ENCODE data around the gene SEMA6B.

Gene SEMA6B

DNA sequence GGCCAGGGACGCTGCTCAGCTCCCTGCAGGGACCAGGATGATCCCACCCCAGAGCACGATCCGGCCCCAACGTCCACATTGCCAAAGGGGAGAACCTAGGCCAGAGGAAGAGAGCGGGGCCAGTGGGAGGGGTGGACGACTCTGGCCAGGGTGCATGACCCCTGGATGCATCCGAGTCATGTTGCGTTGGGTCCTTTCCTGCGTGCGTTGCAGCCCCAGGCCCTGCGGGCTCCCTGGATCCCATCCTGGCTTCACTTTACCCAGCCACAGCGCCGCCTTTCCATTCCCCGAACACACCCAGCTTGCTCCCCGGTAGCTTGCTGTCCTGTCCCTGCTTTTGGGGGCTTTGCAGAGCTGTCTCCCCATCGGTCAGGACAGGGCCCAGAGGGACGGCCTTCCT, 51.7 kb downstream of the SEMA6B start:
- DNase-seq (ENCODE audit: low spot score), result no peak

DNA sequence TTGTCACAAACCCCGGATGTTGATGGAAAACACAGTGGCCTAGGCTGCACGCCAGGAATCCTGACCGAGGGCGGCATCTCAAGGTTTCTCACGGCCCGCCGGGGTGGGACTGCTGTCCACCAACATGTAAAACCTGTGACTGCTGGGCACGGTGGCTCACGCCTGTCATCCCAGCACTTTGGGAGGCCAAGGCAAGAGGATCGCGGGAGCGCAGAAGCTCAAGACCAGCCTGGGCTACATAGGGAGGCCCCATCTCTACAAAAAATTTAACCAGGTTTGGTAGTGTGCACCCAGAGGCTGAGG, 52.4 kb downstream of the SEMA6B start:
- DNase-seq (ENCODE audit: low spot score), result no peak

DNA sequence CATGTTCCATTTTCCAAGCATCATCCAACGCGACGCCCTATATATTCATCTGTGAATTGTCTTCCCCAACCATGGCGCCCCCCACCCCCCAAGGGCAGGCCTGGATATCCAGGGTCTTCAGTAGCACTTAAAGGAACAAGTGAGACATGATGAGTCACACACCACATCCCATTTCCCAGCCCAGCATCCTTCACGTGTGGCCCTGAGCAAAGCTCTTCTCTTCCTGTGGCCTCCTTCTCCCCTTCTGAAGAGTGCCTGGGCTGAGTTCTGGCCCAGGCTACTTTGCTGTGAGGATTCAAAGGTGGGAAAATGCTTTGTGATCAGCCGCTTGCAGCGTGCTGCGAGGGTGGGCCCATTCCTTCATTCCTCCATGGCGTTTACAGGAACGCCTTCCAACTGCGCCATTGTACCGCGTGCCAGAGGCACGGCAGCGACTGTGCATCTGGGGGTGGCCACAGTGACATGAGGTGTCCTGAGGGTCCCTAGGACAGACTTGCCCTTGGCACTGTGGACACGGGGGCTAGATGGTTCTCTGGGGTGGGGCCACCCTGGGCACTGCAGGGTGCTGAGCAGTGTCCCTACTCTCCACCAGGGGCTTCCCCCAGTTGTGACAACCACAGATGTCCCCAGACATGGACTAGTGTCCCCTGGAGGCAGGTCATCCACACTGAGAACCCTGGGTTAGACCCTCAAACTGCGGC, 52.9 kb downstream of the SEMA6B start:
- peak; percentile 76 for DNase-seq (ENCODE audit: low spot score)

DNA sequence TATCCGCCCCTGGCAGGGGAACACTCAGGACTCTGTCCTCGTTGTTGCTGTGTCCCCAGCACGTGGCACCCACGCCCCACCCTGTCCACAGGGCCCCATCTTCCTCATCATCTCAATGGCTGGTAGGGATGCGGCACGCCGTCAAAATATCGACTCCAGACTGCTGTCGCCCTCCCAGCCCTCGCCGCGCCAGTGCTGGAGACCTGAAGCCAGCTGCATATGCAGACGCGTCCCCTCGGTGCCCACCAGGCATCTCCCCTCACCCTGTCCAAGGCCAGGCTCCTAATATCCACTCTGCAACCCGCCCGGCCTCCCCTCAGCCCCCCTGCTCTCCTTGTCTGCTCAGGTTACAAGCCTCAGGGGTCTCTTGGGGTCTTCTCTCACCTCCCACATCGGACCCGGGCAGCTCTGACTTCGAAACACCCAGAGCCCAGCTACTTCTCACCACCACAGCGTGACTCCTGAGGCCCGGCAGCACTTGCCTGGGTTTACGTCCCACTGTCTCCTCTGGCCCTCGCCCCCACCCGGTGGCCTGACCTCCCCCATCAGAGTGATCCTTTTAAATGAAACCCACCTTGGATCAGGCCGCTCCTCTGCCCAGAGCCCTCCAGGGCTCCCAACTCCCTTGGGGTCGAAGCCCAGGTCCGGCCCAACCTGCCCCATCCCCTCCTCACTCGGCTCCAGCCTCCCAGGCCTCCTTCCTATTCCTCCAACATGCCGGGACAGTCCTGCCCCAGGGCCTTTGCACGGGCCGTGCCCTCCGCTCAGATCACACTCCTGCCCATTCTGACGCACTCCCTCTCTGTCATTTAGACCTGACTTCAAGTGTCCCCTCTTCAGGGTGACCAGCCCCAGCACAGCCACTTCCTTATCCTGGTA, 53.7 kb downstream of the SEMA6B start:
- DNase-seq (ENCODE audit: low spot score), result no peak

DNA sequence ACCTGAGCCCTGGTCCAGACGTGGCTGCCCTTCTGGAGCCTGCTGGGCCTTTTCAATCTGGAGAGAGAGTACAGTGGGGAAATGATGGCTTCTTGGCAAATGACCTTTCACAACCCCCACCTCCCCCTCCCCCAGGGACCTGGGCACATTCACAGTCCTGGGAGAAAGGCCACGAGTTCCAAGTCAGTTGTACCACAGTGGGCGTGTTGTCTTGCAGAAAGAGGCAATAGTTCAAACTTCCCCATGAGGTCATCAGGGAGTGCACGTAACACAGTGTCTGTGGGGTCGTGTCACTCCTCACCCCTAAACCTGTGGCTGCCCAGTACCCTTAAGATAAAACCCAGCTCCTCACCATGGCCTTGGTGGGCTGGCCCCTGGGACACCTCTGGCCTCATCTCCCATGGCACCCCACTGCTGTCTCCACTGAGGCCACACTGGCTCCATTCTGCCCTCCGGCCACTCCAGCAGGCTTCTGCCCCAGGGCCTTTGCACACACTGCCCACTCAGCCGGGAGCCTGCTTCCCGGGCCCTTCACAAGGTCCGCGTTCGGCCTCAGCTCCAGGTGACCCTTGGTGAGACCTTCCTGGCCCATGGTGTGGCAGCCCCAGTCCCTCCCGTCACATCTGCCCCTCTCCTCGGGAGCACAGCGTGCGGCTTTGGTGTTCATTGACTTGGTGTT, 54.5 kb downstream of the SEMA6B start:
- no peak for DNase-seq (ENCODE audit: low spot score)

DNA sequence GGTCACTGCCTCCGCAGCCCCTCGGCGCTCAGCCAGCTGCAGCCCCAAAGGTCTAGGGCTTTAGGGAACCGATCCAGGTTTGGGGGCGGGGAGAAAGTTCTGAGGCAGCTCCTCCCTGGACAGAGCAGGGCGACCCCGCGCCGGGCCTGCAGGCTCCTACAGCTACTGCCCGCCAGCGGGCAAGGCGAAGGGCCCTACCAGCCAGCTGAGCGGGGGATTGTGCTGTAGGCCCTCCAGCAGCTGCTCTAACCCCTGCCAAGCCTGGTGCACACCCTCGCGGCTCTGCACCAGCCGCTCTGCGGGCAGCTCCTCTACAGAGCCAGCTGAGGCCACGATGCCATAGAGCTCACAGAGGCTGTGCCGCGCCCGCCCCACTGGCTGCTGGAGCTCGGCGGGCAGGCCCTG, 55.2 kb downstream of the SEMA6B start:
- no peak for DNase-seq (ENCODE audit: low spot score)

DNA sequence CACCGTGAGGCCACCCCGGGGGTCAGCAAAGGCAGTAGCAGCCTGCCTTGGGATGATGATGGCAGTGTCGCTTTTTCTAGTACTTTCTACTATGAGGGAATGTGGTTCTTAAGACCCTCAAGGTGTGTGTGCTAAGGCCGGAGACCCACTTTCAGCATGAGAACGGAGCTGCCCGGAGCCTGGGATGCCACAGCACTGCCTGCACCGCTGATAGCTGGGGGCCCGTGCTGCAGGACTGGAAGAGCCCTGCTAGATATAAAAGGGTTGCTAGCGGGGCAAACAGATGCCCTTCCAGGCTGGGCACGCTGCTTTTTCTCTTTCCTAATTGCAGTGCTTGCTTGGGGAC, 55.7 kb downstream of the SEMA6B start:
- no peak for DNase-seq (ENCODE audit: low spot score)

DNA sequence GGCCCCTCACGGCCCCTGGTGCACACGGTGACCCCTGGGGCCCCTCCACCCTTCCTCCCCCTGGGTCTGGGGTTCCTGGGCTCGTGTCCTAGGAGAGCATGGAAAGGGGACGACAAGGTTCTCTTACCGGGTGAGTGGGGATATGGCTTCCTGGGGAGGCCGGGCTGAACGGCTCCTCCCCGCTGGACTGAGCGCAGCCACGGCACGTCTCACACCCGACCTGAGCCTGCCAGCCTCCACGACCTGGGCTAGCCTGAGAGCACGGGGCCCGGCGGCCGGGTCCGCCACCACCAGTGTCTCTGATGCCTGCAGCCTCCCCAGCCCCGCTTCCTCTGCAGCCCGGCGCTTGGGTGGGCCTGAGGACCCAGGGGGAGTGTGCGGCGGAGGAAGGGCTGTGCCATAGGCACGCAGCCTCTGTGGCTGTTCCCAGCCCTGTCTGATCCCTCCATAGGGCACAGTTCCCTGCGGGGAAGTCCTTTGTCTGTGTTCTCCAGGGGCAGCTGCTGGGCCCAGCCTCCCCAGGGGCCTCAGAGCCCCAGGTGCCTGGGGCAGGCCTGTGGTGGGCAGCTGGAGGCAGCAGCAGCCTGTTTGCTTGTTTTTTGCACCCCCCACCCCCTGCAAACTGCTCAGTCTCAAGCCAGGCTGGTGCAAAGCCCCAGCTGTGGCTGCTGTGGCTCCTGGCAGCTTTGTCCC, 56.2 kb downstream of the SEMA6B start:
- DNase-seq (ENCODE audit: low spot score), result no peak

DNA sequence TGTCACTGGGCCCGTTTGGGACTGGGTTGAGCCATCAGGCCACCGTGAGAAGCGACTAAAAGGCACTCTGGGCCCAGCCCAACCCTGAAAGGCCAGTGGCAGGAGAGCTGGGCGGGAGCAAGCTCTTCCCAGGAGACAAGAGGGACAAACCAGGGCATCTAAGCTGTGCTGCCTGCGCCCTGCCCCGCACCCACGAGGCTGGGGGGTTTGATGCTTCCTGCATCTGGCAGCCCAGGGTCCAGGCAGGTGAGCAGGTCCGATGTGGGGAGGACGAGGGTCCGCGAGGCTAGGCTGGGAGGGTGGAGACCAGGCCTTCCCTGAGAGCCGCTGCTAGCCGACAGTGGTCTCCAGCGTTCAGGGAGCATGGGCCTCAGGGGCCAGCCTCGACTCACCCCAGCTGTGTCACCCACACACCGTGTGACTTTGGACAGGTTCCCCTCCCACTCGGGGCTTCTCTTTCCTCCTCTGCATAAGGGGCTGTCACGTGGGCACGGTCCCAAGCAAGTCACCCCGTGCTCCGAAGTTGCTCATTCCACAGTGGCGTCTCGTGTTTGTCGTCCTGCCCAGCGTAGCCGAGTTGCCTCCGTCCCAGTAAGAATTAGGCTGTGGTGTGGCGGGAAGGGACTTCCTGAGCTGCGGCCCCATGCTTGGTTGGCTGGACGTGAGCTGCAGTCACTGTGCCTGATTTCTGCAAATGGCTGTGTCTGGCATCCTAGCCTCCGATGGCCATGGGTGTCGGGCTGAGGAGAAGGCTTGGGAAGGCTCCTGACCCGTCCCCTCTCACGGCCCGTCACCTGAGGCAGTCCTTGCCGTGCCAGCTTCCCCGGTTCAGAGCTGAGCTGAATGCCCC, 57.0 kb downstream of the SEMA6B start:
- DNase-seq (ENCODE audit: low spot score), result no peak

DNA sequence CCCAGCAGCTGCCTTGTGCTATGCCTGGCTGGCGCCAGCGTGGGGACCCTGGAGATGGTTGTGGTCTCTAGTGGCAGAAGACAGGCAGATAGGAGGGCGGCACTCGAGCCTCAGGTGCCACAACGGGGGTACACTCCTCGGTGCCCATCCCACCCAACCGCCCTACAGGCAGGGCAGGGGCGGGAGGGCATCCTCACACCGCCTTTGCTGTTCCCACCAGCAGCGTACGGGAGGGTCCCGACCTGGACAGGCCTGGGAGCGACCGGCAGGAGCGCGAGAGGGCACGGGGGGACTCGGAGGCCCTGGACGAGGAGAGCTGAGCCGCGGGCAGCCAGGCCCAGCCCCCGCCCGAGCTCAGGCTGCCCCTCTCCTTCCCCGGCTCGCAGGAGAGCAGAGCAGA, 57.8 kb downstream of the SEMA6B start:
- no peak for DNase-seq (ENCODE audit: low spot score)

DNA sequence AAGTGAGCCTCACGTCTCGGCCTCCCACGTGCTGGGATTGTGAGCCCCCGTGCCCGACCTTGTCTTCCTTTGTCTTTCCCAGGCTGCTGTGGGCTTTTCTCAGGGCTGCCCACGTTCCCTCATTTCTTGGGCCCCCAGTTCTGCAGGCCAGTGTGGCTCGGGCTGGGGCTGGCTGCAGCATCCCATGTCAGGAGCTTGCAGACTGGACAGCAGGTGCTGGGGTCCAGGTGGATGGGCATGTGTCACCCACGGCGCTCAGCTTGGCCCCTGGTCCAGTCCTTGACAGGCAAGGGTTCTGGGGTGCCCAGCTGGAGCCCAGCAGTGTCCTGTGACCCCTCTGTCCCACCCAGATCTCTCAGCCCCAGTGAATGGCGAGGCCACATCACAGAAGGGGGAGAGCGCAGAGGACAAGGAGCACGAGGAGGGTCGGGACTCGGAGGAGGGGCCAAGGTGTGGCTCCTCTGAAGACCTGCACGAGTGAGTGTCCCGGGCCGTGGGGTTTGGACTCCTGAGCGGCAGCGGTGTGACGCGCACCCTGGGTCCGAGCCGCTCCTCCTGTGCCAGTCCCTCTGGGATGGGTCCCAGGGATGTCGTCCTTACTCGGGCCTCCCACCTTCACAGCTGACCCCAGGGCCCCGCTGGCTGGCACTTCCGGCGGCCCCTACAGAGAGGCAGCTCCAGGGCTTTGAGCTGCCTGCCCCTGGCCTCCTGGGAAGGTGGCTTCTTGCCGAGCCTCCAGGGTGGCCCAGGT, 58.5 kb downstream of the SEMA6B start:
- no peak for DNase-seq (ENCODE audit: low spot score)

DNA sequence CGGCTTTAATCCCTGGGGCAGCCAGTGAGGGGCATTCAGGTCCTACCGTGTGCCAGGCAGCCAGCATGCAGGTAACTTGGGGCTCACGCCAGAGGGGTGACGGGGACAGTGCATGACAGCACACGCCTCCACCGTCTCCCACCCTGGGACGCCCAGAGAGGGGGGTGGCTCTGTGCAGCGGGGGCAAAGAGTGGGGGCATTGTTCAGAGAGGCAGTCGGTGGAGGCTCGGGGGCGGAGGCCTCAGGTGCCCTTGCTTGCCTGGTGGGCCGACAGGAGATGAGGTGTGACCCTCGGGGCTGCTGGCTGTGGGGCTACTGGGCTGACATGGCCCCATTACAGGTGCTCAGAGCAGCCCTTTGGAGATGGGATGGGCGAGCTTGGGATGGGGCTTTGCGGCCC, 59.6 kb downstream of the SEMA6B start:
- DNase-seq (ENCODE audit: low spot score), result no peak

DNA sequence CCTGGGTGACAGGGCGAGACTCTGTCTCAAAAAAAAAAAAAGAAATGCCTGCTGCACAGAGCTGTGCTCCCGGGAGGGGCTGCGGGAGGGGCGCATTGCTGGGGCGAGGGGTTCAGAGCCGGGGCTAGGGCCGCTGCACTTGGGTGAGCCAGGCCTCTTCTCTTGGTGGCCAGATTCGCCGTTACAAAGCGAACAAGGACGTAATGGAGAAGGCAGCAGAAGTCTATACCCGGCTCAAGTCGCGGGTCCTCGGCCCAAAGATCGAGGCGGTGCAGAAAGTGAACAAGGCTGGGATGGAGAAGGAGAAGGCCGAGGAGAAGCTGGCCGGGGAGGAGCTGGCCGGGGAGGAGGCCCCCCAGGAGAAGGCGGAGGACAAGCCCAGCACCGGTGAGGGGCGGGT, 60.2 kb downstream of the SEMA6B start:
- DNase-seq (ENCODE audit: low spot score), result no peak

DNA sequence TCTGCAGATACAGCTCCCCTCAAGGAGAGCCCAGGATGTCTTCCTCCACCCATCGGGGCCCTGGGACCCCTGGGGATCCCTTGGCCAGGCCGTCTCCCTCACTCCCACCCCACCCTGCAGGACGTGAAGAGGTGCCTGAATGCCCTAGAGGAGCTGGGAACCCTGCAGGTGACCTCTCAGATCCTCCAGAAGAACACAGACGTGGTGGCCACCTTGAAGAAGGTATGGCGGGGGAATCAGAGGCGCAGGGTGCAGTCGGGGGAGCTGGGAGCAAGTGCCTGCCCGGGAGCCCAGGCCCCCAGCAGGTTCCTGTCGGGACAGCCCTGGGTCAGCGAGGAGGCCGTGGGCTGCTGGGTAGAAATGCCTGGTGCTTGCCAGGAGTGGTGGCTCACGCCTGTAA, 60.8 kb downstream of the SEMA6B start:
- no peak for DNase-seq (ENCODE audit: low spot score)

DNA sequence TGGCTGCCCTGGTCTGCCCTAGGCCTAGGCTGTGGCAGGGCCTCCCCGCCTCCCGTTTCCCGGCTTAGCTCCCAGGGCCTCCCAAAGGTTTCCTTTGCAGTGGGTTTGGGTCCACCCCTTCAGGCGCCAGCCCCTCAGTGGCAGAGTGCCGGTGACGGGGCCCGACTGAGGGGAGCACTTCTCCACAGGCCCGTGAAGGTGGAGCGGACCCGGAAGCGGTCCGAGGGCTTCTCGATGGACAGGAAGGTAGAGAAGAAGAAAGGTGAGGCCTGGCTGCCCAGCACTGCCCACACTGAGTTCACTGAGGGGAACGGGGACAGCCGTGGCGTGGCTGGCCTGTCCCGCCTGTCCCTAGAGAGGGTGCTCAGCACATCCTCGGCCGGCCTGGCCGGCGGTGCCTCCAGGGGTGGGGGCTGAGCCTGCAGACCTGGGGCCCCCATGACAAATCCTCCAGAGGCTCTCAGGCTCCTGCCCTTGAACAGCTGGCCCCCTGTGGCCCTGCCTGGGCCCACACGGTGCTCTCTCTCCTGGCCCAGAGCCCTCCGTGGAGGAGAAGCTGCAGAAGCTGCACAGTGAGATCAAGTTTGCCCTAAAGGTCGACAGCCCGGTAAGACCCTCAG, 61.6 kb downstream of the SEMA6B start:
- DNase-seq (ENCODE audit: low spot score), result no peak

DNA sequence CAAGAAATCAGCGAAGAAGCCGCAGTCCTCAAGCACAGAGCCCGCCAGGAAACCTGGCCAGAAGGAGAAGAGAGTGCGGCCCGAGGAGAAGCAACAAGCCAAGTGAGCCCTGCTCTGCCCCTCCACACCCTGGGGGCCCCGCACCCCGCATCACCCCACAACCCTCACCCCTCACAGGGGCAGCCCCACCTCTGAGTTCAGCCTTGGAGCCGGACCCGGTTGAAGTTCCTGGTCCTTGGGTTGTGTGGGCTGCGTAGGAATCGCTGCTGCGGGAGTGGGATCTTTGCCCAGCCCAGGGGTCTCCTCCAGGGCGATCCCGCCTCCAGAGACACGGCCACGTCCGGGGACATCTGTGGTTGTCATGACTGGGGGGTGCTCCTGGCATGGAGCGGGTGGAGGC, 63.2 kb downstream of the SEMA6B start:
- DNase-seq (ENCODE audit: low spot score), result no peak

DNA sequence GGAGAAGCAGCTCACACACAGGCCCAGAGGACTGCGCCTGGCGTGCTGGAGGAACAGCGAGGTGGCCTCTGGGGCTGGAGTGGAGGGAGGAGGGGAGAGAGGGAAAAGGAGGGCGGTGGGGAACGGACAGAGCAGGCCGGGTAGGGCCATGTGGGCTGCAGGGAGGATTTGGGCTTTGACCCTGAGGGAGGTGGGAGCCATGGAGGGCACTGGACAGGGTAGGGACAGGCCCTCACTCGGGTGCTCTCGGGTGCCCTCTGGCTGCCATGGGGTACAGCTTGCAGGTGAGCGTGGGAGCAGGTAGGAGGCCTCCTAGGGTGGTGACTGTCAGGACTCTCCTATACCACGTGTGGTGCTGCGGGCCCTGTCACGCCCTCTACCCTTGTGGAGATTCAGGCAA, 64.0 kb downstream of the SEMA6B start:
- no peak for DNase-seq (ENCODE audit: low spot score)

DNA sequence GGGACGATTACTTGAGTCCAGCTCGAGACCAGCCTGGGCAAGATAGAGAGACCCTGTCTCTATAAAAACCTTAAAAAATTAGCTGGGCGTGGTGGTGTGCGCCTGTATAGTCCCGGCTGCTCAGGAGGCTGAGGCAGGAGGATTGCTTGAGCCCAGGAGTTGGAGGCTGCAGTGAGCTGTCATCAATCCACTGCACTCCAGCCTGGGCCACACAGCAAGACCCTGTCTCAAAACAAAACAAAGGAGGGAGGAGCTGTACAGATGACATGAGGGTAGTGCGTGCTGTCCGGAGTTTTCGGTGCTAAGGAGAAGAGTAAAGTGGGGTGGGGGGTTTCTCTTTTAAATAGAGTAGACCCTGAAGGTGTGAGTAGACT, 64.8 kb downstream of the SEMA6B start:
- no peak for DNase-seq (ENCODE audit: low spot score)

DNA sequence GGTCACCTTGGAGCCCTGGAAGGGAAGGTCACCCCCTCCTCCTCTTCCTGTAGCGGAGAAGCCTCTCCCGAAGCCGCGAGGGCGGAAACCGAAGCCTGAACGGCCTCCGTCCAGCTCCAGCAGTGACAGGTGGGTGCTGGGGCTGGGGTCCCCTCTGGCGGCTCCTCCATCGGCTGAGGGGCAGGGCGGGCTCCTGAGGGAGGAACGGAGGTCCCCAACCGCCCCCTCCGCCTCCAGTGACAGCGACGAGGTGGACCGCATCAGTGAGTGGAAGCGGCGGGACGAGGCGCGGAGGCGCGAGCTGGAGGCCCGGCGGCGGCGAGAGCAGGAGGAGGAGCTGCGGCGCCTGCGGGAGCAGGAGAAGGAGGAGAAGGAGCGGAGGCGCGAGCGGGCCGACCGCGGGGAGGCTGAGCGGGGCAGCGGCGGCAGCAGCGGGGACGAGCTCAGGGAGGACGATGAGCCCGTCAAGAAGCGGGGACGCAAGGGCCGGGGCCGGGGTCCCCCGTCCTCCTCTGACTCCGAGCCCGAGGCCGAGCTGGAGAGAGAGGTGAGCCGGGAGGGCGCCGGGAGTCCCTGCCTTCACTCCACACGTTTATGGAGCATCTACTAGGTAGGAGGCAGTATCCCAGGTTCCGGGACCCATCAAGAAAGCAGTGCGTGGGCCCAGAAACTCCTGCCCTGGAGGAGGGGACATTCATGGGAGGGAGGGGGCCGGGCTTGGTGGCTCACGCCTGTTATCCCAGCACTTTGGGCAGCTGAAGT, 65.4 kb downstream of the SEMA6B start:
- DNase-seq (ENCODE audit: low spot score), result no peak

Measured in AG08395 (cell line).